ENCODE data around the gene AGFG1.
A peak's percentile ranks its signal among the peaks of the same experiment; 100 is the strongest.
"Not testable (repeated sequence)": the region's sequence is repeated elsewhere in the genome, so short reads cannot be mapped to it uniquely, and the experiment has no call there.

AGFG1 gene

DNA sequence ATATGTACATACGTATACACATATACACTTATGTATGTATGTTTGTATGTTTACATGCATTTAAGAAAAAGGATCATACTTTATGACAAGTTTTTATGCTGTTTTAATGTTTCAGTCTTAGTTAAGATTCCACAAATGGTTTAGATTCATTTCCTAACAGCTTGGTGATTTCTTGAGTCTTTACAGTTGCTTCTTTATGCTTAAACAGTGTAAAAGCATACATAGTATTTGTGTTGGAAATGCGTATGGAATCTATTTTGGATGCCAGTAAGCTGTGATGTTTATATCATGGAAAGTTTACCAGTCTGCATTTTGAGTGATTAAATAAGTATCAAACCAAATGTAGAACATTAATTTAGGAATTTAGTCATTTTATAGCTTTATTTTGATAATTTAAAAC is 55.4 kb downstream of the AGFG1 start:
- no peak for FAIRE-seq
- no peak for DNase-seq (ENCODE audit: extremely low spot score, insufficient read length, low read depth)

DNA sequence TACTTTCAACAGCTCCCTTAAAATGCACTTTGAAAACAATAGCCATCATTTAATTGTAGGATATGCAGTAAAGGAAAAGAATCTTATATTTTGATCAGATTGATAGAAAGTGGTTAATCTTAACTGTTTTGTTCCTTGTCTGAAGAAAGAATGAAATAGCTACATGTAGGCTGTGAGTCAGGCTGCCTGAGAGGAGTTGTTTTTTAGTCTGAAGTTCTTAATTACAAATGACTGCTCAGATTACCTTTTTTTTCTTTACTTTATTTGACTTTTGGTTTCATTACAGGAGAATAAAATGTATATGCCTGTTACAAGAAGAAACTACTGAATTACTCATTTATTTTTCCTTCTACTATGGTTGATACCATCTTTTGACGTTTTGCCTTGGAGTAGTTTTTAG is 56.8 kb downstream of the AGFG1 start:
- FAIRE-seq = no peak
- no peak for DNase-seq (ENCODE audit: extremely low spot score, insufficient read length, low read depth)

GRCh38 chr2:227529871-227530270 is 57.9 kb downstream of the AGFG1 start:
- no peak for FAIRE-seq
- no peak for DNase-seq (ENCODE audit: extremely low spot score, insufficient read length, low read depth)

GRCh38 chr2:227534714-227535113 is 62.8 kb downstream of the AGFG1 start:
- DNase-seq (ENCODE audit: extremely low spot score, insufficient read length, low read depth) (no peak), FAIRE-seq (peak; percentile 74)

- no peak for FAIRE-seq
Measured at GRCh38 chr2:227536445-227536844, 64.5 kb downstream of the AGFG1 start.

DNA sequence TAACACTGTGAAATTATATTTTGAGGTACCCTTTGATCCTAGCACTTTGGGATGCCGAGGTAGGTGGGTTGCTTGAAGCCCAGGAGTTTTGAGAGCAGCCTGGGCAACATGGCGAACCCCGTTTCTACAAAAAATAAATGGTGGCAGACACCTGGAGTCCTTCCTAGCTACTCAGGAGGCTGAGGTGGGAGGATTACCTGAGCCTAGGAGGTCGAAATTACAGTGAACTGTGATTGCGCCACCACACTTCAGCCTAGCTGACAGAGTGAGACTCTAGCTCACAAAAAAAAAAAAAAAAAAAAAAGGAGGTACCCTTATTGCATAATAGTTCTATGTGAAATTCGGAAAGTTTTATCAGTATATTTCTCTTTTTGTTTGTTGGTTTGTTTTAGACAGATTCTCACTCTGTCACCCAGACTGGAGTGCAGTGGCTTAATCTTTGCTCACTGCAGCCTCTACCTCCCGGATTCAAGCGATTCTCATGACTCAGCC is 67.6 kb downstream of the AGFG1 start:
- no peak for FAIRE-seq
- no peak for DNase-seq (ENCODE audit: extremely low spot score, insufficient read length, low read depth)

More at GRCh38 chr2:227536445-227536844, 64.5 kb downstream of the AGFG1 start:
- DNase-seq (ENCODE audit: extremely low spot score, insufficient read length, low read depth) = no peak

DNA sequence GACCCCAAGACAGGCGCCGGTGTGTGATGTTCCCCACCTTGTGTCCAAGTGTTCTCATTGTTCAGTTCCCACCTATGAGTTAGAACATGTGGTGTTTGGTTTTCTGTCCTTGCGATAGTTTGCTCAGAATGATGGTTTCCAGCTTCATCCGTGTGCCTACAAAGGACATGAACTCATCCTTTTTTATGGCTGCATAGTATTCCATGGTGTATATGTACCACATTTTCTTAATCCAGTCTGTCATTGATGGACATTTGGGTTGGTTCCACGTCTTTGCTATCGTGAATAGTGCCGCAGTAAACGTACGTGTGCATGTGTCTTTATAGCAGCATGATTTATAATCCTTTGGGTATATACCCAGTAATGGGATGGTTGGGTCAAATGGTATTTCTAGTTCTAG is 68.4 kb downstream of the AGFG1 start:
- DNase-seq (ENCODE audit: extremely low spot score, insufficient read length, low read depth); FAIRE-seq: not testable (repeated sequence)

- FAIRE-seq (peak; percentile 44), DNase-seq (ENCODE audit: extremely low spot score, insufficient read length, low read depth) (no peak)
Measured at GRCh38 chr2:227545990-227546389, 74.0 kb downstream of the AGFG1 start.

- FAIRE-seq (no peak), DNase-seq (ENCODE audit: extremely low spot score, insufficient read length, low read depth) (no peak)
Measured at GRCh38 chr2:227551836-227552235, 79.9 kb downstream of the AGFG1 start.

GRCh38 chr2:227562581-227562980 is 90.6 kb downstream of the AGFG1 start:
- no peak for FAIRE-seq
- no peak for DNase-seq (ENCODE audit: extremely low spot score, insufficient read length, low read depth)

DNA sequence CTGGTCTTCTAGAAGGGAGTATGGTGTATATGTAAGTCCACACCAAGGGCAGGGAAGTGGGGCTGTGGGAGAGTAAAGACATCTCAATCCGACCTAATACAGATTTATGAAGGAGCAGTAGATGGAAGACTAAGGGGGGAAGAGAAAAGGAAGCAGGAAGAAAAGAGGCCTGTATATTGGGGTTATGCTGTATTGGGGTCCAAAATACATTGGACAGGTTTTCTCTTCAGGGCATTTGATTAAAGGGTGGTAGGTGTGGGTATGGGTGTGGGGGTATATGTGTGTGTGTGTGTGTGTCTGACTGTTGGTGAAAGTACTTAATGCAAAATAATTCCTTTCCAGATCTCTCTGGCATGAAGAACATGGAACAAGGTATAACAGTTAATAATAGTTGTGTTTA is 93.1 kb downstream of the AGFG1 start:
- FAIRE-seq (no peak), DNase-seq (ENCODE audit: extremely low spot score, insufficient read length, low read depth) (no peak)

- DNase-seq (ENCODE audit: extremely low spot score, insufficient read length, low read depth) (no peak), FAIRE-seq (no peak)
Measured at GRCh38 chr2:227566012-227566411, 94.1 kb downstream of the AGFG1 start.

GRCh38 chr2:227568852-227569169 is 96.9 kb downstream of the AGFG1 start:
- DNase-seq (ENCODE audit: extremely low spot score, insufficient read length, low read depth) (no peak), FAIRE-seq (no peak)

DNA sequence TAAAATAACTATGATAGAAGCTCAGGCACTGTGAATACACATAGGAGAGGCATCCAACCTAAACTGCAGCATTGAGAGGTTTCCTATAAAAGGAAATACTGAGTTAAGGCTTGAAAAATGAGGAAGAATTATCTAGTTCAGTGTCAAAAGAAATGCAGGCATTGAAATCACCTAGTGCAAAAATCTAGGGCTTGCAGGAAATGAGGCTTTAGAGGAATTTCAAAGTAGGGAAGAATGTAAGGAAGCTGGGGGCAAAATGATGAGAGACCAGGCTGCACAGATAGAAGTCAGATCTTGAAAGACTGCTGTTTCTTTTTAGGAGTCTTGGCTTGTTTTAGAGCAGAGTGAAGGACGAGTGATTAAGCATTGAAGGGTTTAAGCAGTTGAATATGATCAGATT is 98.7 kb downstream of the AGFG1 start:
- DNase-seq (ENCODE audit: extremely low spot score, insufficient read length, low read depth) = no peak
- FAIRE-seq = no peak

GRCh38 chr2:227576110-227576509 is 104.2 kb downstream of the AGFG1 start:
- no peak for DNase-seq (ENCODE audit: extremely low spot score, insufficient read length, low read depth)
- FAIRE-seq = no peak

GRCh38 chr2:227576812-227577211 is 104.9 kb downstream of the AGFG1 start:
- DNase-seq (ENCODE audit: extremely low spot score, insufficient read length, low read depth) = no peak
- FAIRE-seq = no peak

DNA sequence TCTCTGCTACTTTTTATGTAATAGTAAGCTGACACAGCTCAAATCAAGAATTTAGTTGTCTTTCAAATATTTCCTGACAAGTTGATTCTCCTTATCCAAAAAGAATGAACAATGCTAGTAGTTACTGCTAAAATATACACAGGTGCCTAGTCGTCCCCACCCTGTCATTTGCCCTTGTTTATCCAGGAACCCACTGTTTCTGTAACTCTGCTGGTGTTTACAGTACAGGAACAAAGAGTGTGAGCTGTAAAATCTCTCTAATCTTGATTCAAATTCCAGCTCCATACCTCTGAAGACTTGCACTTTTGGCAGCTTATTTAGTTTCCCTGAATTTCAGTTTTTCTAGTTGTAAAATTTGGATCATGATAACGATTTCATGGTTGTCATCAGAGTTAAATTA is 105.6 kb downstream of the AGFG1 start:
- no peak for DNase-seq (ENCODE audit: extremely low spot score, insufficient read length, low read depth)
- FAIRE-seq = no peak

GRCh38 chr2:227578642-227579041 is 106.7 kb downstream of the AGFG1 start:
- FAIRE-seq = no peak
- DNase-seq (ENCODE audit: extremely low spot score, insufficient read length, low read depth) = no peak

DNA sequence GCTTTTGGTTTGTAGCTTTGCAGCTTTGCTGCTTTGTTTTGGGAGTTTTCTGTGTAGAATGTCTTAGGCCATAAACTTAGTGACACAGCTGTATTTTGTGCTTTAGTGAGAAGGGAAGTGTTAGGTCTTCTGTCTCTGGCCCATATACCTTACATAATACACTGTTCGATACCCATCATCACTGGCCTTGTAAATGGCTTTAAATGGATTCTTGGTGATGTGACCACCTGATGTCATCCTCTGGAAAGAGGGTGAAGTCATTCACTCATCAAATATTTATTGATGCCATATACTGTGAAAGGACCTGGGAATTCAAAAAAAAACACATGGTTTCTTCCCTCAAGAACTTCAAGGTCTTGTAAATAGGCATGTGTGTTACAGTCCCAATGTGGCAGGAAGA is 107.8 kb downstream of the AGFG1 start:
- FAIRE-seq (no peak), DNase-seq (ENCODE audit: extremely low spot score, insufficient read length, low read depth) (no peak)

DNA sequence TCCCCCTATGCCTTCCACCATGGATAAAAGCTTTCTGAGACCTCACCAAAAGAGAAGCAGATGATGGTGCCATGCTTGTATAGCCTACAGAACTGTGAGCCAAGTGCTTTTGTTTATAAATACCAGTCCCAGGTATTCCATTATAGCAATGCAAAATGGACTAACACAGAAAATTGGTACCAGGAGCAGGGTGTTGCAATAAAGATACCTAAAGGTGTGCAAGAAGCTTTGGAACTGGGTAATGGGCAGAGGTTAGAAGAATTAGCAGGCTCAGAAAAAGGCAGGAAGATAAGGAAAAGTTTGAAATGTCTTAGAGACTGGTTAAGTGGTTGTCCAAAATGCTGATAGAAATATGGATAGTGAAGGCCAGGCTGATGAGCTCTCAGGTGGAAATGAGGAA is 110.4 kb downstream of the AGFG1 start:
- FAIRE-seq (no peak), DNase-seq (ENCODE audit: extremely low spot score, insufficient read length, low read depth) (no peak)

GRCh38 chr2:227592694-227593387 is 120.9 kb downstream of the AGFG1 start:
- FAIRE-seq = peak; percentile 41

GRCh38 chr2:227595797-227596196 is 123.8 kb downstream of the AGFG1 start:
- DNase-seq (ENCODE audit: extremely low spot score, insufficient read length, low read depth) (no peak), FAIRE-seq (no peak)

More at GRCh38 chr2:227592694-227593387, 120.9 kb downstream of the AGFG1 start:
- DNase-seq (ENCODE audit: extremely low spot score, insufficient read length, low read depth) = no peak
